ENCODE measurements around the gene NIP7.
A peak's percentile ranks its signal among the peaks of the same experiment; 100 is the strongest.

NIP7 gene

GRCh38 chr16:69313469-69313868, 26.1 kb upstream of the NIP7 start:
- Mint-ChIP-seq H3K27ac (peak overlapping the region in 1 of 2 donors; percentile 81), H3K9me3 (peaks cover 0 to 5% of the 10 kb centered on the region in 2 donors), H3K4me1 (peaks cover 47% of the 10 kb centered on the region), H3K27me3 (no peaks in the 10 kb centered on the region), H3K4me3 (peak overlapping the region; percentile 62 to 67)
- ATAC-seq = no peak
- DNase-seq = no peak

GRCh38 chr16:69314534-69314933, 25.0 kb upstream of the NIP7 start:
- Mint-ChIP-seq H3K4me1 (peaks cover 47% of the 10 kb centered on the region), H3K4me3 (no peak overlapping the region), H3K9me3 (peaks cover 0 to 5% of the 10 kb centered on the region in 2 donors), H3K27me3 (no peaks in the 10 kb centered on the region), H3K27ac (no peak overlapping the region)
- DNase-seq (no peak), ATAC-seq (no peak)

GRCh38 chr16:69315486-69316311, 23.9 kb upstream of the NIP7 start:
- ATAC-seq (no peak), DNase-seq (no peak)
- H3K4me1 Mint-ChIP-seq = peaks cover 42% of the 10 kb centered on the region
- H3K27ac Mint-ChIP-seq = no peak overlapping the region
- H3K4me3 Mint-ChIP-seq = no peak overlapping the region
- H3K27me3 Mint-ChIP-seq = no peaks in the 10 kb centered on the region
- H3K9me3 Mint-ChIP-seq = no peaks in the 10 kb centered on the region

- H3K9me3 Mint-ChIP-seq = no peaks in the 10 kb centered on the region
- no peak overlapping the region for H3K4me3 Mint-ChIP-seq
- H3K27me3 Mint-ChIP-seq = no peaks in the 10 kb centered on the region
- peaks cover 44% of the 10 kb centered on the region for H3K4me1 Mint-ChIP-seq
- peak overlapping the region; percentile 23 to 35 for H3K27ac Mint-ChIP-seq
- ATAC-seq = no peak
- DNase-seq = no peak
Measured at GRCh38 chr16:69316595-69317034, 23.0 kb upstream of the NIP7 start.

- Mint-ChIP-seq H3K27me3 (no peaks in the 10 kb centered on the region), H3K27ac (peak overlapping the region in 1 of 2 donors; percentile 84), H3K4me1 (peaks cover 39% of the 10 kb centered on the region), H3K9me3 (no peaks in the 10 kb centered on the region), H3K4me3 (no peak overlapping the region)
- DNase-seq (no peak), ATAC-seq (no peak)
Measured at GRCh38 chr16:69318177-69318910, 21.2 kb upstream of the NIP7 start.

GRCh38 chr16:69318911-69319289, 20.7 kb upstream of the NIP7 start:
- no peaks in the 10 kb centered on the region for H3K27me3 Mint-ChIP-seq
- no peak for ATAC-seq
- H3K4me1 Mint-ChIP-seq = peaks cover 39% of the 10 kb centered on the region
- no peak overlapping the region for H3K27ac Mint-ChIP-seq
- H3K4me3 Mint-ChIP-seq = no peak overlapping the region
- no peak for DNase-seq
- H3K9me3 Mint-ChIP-seq = no peaks in the 10 kb centered on the region

- ATAC-seq (no peak), DNase-seq (no peak)
- Mint-ChIP-seq H3K9me3 (no peaks in the 10 kb centered on the region), H3K27me3 (no peaks in the 10 kb centered on the region), H3K4me1 (peaks cover 39% of the 10 kb centered on the region), H3K27ac (peak overlapping the region in 1 of 2 donors; percentile 87), H3K4me3 (no peak overlapping the region)
Measured at GRCh38 chr16:69319381-69319780, 20.2 kb upstream of the NIP7 start.

- DNase-seq = no peak
- no peak overlapping the region for H3K4me3 Mint-ChIP-seq
- H3K9me3 Mint-ChIP-seq = no peaks in the 10 kb centered on the region
- peak overlapping the region in 1 of 2 donors; percentile 87 for H3K27ac Mint-ChIP-seq
- peaks cover 44% of the 10 kb centered on the region for H3K4me1 Mint-ChIP-seq
- no peaks in the 10 kb centered on the region for H3K27me3 Mint-ChIP-seq
- no peak for ATAC-seq
Measured at GRCh38 chr16:69319826-69320739, 19.5 kb upstream of the NIP7 start.

- Mint-ChIP-seq H3K27me3 (no peaks in the 10 kb centered on the region), H3K4me3 (no peak overlapping the region), H3K9me3 (no peaks in the 10 kb centered on the region), H3K4me1 (peaks cover 50% of the 10 kb centered on the region), H3K27ac (peak overlapping the region in 1 of 2 donors; percentile 94)
- DNase-seq = no peak
- ATAC-seq = no peak
Measured at GRCh38 chr16:69320740-69321073, 18.9 kb upstream of the NIP7 start.

- H3K27me3 Mint-ChIP-seq = no peaks in the 10 kb centered on the region
- DNase-seq = no peak
- H3K4me3 Mint-ChIP-seq = no peak overlapping the region
- no peak for ATAC-seq
- H3K9me3 Mint-ChIP-seq = no peaks in the 10 kb centered on the region
- H3K4me1 Mint-ChIP-seq = peaks cover 50% of the 10 kb centered on the region
- peak overlapping the region in 1 of 2 donors; percentile 94 for H3K27ac Mint-ChIP-seq
Measured at GRCh38 chr16:69321080-69321479, 18.5 kb upstream of the NIP7 start.

GRCh38 chr16:69322343-69322742, 17.2 kb upstream of the NIP7 start:
- Mint-ChIP-seq H3K9me3 (no peaks in the 10 kb centered on the region), H3K27ac (peak overlapping the region in 1 of 2 donors; percentile 5), H3K27me3 (no peaks in the 10 kb centered on the region), H3K4me3 (no peak overlapping the region), H3K4me1 (peaks cover 55% of the 10 kb centered on the region)
- no peak for DNase-seq
- ATAC-seq = no peak

- H3K9me3 Mint-ChIP-seq = no peaks in the 10 kb centered on the region
- ATAC-seq (no peak), DNase-seq (no peak)
- H3K4me3 Mint-ChIP-seq = no peak overlapping the region
- peak overlapping the region in 1 of 2 donors; percentile 84 for H3K27ac Mint-ChIP-seq
- peaks cover 62% of the 10 kb centered on the region for H3K4me1 Mint-ChIP-seq
- no peaks in the 10 kb centered on the region for H3K27me3 Mint-ChIP-seq
Measured at GRCh38 chr16:69323415-69323814, 16.2 kb upstream of the NIP7 start.

GRCh38 chr16:69324013-69324531, 15.5 kb upstream of the NIP7 start:
- H3K27ac Mint-ChIP-seq = peak overlapping the region in 1 of 2 donors; percentile 81
- ATAC-seq (no peak), DNase-seq (no peak)
- H3K4me3 Mint-ChIP-seq = no peak overlapping the region
- H3K9me3 Mint-ChIP-seq = no peaks in the 10 kb centered on the region
- no peaks in the 10 kb centered on the region for H3K27me3 Mint-ChIP-seq
- H3K4me1 Mint-ChIP-seq = peaks cover 68% of the 10 kb centered on the region

GRCh38 chr16:69324585-69325253, 14.9 kb upstream of the NIP7 start:
- DNase-seq = no peak
- H3K4me3 Mint-ChIP-seq = no peak overlapping the region
- ATAC-seq = no peak
- H3K27me3 Mint-ChIP-seq = no peaks in the 10 kb centered on the region
- H3K4me1 Mint-ChIP-seq = peaks cover 75% of the 10 kb centered on the region
- no peaks in the 10 kb centered on the region for H3K9me3 Mint-ChIP-seq
- H3K27ac Mint-ChIP-seq = peak overlapping the region; percentile 89 to 90

GRCh38 chr16:69325784-69326171, 13.8 kb upstream of the NIP7 start:
- Mint-ChIP-seq H3K9me3 (no peaks in the 10 kb centered on the region), H3K4me3 (peak overlapping the region; percentile 54 to 64), H3K4me1 (peaks cover 78% of the 10 kb centered on the region), H3K27me3 (no peaks in the 10 kb centered on the region), H3K27ac (peak overlapping the region; percentile 74 to 93)
- ATAC-seq = no peak
- DNase-seq = no peak

All from stimulated activated naive CD8-positive, alpha-beta T cell treated with anti-CD3 and anti-CD28 coated beads, Interleukin-15, amount 100 ng/mL, for 72 hours (primary cell).